Stimulated activated memory B cell treated with anti-CD40 and anti-IgM and Interleukin-4, amounts not matched to agents 10 μg/mL and 1 μg/mL and 100 μg/mL, for 72 hours (primary cell): Measurements from ENCODE around the gene RPLP1.

ENCODE experiments used
- ATAC-seq: fragments of 150-1000 bp; cut with Tn5 transposase; 2 replicates; pipeline ENCODE4 v1.10.0; 2021
- H3K27ac Mint-ChIP-seq: one replicate; pipeline ENCODE4 v1.8.0; 2022; ENCODE audit warnings: mild to moderate bottlenecking, mixed read lengths
- H3K27me3 Mint-ChIP-seq: one replicate; pipeline ENCODE4 v1.8.0; 2022; ENCODE audit warnings: mixed read lengths
- H3K36me3 Mint-ChIP-seq: one replicate; pipeline ENCODE4 v1.8.0; 2022; ENCODE audit warnings: mixed read lengths
- H3K4me1 Mint-ChIP-seq: one replicate; pipeline ENCODE4 v1.8.0; 2022; ENCODE audit warnings: mixed read lengths
- H3K4me3 Mint-ChIP-seq: one replicate; pipeline ENCODE4 v1.8.0; 2022; ENCODE audit warnings: mild to moderate bottlenecking, moderate library complexity, mixed read lengths
- H3K9me3 Mint-ChIP-seq: one replicate; pipeline ENCODE4 v1.8.0; 2022; ENCODE audit warnings: mixed read lengths

The RPLP1 gene

DNA sequence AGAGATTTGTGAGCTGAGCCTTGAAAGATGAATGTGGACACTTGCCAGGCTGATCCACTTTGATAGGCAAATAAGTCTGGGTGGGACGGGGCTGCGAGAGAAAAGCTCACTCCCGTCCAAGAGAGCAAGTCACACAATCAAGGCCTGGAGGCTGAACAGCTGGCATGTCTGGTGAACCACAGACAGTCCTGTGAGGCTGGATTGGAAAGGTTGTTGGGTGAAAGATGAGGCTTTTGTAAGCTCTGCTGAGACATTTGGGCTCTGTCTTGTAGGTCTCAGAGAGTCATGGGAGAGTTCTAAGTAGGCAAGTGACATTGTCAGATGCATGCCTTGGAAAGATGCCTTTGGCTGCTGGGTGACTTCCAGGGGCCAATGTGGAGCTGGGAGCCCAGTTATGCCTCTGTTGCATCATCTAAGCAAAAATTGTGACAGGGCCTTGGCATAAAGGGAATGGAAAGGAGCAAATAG is 38.5 kb downstream of the RPLP1 start:
- H3K9me3 Mint-ChIP-seq = peaks cover 3% of the 10 kb centered on the region
- peaks cover 9% of the 10 kb centered on the region for H3K27me3 Mint-ChIP-seq
- H3K36me3 Mint-ChIP-seq = peaks cover under 1% of the 10 kb centered on the region
- no peaks in the 10 kb centered on the region for H3K4me1 Mint-ChIP-seq
- no peak for ATAC-seq
- H3K27ac Mint-ChIP-seq = no peak overlapping the region
- H3K4me3 Mint-ChIP-seq = no peak overlapping the region

DNA sequence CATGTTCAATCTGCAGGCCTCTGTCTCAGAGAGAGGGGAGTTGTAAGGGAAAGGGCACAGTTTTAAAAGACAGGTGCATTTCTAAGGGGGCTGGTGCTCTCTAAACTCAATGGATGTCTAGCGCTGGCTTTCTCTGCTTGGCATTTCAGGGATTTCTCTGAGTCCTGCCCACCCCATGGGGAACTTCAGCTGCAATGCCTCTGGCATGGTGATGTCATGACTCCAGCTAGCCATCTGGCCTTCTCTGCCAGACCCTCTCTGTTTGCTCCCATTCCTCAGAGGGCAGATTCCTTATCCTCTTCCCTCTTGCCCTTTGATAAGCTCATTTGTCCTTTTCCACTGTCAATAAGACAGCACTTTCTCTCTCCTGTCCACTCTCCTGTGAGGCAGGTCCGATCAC is 40.8 kb downstream of the RPLP1 start:
- no peak for ATAC-seq
- Mint-ChIP-seq H3K27ac (no peak overlapping the region), H3K27me3 (peaks cover 9% of the 10 kb centered on the region), H3K4me1 (no peaks in the 10 kb centered on the region), H3K9me3 (peaks cover 3% of the 10 kb centered on the region), H3K4me3 (no peak overlapping the region), H3K36me3 (no peaks in the 10 kb centered on the region)

DNA sequence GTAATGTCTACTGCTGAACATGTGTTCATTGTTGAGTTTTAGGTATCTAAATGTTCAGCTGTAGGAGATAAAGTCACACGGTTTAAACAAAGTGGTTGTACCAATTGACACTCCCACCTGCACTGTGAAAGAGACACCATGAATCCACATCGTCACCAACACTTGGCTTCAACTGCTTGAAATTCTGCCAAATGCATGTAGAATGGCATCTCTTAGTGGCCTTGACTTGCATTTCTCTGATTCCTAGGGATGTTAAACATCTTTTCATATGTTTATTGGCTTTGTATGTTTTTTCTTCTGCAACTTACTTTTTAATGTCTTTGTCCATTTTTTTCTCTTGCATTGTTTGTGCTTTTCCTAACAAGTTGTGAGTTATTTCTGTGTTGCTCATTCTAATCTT is 43.4 kb downstream of the RPLP1 start:
- H3K36me3 Mint-ChIP-seq = no peaks in the 10 kb centered on the region
- H3K27me3 Mint-ChIP-seq = no peaks in the 10 kb centered on the region
- H3K4me3 Mint-ChIP-seq = no peak overlapping the region
- H3K4me1 Mint-ChIP-seq = no peaks in the 10 kb centered on the region
- no peak overlapping the region for H3K27ac Mint-ChIP-seq
- H3K9me3 Mint-ChIP-seq = peaks cover 3% of the 10 kb centered on the region
- no peak for ATAC-seq

DNA sequence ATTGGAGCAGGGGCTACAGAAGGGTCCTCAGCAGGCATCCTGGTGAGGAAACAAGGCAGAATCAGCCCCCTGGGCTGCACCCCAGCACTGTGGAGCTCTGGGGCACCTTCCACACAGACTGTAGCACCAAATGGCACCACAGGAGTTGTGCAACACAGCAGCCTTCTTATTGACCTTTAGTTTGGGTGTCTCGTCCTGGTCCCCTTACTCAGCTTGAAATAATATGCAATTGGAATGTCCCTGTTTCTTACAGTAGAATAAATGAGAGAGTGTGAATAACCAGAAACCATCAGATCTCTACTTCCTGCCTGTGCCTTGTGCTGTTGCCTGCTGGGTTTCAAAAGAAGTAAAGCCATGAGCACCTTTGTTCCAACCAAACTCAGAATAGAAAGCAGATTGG is 44.5 kb downstream of the RPLP1 start:
- ATAC-seq = no peak
- no peaks in the 10 kb centered on the region for H3K36me3 Mint-ChIP-seq
- H3K27ac Mint-ChIP-seq = no peak overlapping the region
- H3K9me3 Mint-ChIP-seq = no peaks in the 10 kb centered on the region
- H3K27me3 Mint-ChIP-seq = no peaks in the 10 kb centered on the region
- no peak overlapping the region for H3K4me3 Mint-ChIP-seq
- no peaks in the 10 kb centered on the region for H3K4me1 Mint-ChIP-seq

DNA sequence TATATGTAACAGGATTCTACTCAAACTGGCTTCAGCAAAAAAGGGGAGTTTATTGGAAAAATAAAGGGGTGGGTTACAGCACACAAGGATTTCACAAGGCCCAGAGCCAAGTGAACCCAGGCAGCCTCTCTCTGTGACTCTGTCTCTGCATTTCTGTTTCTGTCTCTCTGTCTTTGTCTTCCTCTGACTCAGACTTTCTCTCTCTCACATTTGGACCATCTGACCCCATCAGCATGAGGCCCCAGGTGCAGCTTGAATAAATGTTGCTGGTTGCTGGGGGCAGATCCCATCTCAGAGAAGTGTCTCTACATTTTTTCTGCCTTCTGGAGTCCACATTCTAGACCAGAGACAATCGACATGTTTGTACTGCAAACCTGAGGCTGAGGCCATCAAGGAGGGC is 45.0 kb downstream of the RPLP1 start:
- no peaks in the 10 kb centered on the region for H3K36me3 Mint-ChIP-seq
- peaks cover 4% of the 10 kb centered on the region for H3K27me3 Mint-ChIP-seq
- H3K9me3 Mint-ChIP-seq = no peaks in the 10 kb centered on the region
- ATAC-seq = no peak
- no peak overlapping the region for H3K27ac Mint-ChIP-seq
- H3K4me1 Mint-ChIP-seq = no peaks in the 10 kb centered on the region
- no peak overlapping the region for H3K4me3 Mint-ChIP-seq

DNA sequence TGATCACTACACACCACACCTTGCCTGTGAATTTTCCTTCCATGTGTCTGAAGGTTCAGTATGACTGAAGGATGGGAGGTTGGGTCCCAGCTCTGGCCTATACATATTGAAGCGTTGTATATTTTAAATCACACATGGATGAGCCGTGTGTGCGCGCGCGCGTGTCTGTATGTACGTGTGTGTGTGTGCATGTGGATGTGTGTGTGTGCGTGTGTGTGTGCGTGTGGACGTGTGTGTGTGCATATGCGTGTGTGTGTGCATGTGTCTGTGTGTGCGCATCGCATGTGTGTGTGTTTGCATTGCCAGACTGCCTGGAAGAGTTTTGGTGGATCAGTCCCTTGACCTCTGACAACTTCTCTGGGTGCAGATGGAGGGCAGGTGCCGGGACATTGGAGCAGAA is 45.7 kb downstream of the RPLP1 start:
- ATAC-seq = no peak
- Mint-ChIP-seq H3K27me3 (peaks cover 7% of the 10 kb centered on the region), H3K36me3 (no peaks in the 10 kb centered on the region), H3K9me3 (no peaks in the 10 kb centered on the region), H3K27ac (no peak overlapping the region), H3K4me1 (no peaks in the 10 kb centered on the region), H3K4me3 (no peak overlapping the region)

DNA sequence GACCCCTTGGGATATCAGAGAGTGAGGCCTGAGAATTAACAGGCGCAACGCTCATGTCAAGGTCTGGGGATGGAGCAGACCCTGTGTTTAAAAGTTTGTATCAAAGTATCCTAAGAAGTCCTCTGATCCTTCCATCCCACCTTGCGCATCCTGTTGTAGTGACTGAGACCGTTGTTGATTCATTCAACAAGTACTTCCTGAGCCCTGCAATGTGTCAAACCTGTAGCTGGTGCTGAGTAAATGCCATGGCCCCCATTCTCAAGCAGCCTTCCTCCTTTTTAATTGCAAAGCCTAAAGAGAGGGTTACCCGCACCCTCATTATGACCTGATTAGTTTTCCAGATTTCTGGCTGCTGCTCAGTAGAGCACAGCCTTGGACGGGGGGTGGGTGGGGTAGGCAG is 46.4 kb downstream of the RPLP1 start:
- H3K4me3 Mint-ChIP-seq = no peak overlapping the region
- H3K9me3 Mint-ChIP-seq = no peaks in the 10 kb centered on the region
- H3K36me3 Mint-ChIP-seq = no peaks in the 10 kb centered on the region
- no peaks in the 10 kb centered on the region for H3K4me1 Mint-ChIP-seq
- H3K27ac Mint-ChIP-seq = no peak overlapping the region
- peaks cover 7% of the 10 kb centered on the region for H3K27me3 Mint-ChIP-seq
- no peak for ATAC-seq

DNA sequence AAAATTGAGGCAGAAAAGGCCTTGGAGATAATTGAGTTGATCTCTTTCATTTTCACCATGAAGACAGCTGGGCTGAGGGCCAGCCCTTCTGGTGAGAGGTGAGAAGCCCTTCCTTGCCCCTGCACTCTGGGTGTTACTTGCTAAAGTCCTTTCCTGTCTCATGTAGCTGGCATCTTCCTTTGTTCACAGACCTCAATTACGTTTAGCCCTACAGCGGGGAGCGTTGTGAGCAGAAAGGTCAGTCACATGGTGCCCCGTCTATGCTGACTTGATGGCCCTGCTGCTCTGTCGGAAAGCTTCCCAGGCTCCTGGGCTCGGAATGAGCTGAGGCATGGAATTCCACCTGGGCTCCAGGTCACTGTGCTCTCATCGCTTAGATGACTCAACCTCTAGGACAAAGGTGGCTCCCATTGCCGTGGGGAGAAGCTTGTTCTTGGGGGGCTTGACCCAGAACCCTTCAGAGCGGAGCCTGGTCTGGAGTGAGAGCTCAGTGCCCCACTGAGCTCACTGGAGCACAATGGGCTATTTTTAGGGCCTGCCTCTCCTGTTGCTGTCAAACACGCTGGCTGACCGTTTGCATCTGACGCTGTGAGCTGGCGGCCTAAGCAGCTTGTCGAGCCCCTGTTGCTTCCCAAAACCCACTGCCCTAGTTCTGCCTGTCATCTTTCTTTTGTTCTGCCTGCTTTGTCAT is 47.0 kb downstream of the RPLP1 start:
- Mint-ChIP-seq H3K27me3 (peaks cover 7% of the 10 kb centered on the region), H3K36me3 (no peaks in the 10 kb centered on the region), H3K9me3 (no peaks in the 10 kb centered on the region), H3K27ac (no peak overlapping the region), H3K4me3 (no peak overlapping the region), H3K4me1 (no peaks in the 10 kb centered on the region)
- no peak for ATAC-seq

DNA sequence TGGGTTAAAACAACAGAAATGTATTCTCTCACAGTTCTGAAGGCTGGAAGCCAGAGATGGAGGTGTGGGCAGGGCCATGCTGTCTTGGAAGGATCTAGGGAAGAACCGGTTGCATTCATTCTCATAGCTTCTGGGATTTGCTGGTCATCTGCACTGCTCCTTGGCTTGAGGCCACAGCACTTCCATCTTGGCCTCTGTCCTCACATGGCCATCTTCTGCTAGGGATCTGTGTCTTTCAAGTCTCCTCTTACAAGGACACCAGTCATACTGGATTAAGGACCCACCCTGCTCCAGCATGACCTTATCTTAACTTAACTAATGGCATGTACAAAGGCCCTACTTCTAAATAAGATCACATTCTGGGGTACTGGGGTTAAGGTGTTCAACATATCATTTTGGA is 47.7 kb downstream of the RPLP1 start:
- Mint-ChIP-seq H3K27me3 (peaks cover 7% of the 10 kb centered on the region), H3K4me3 (no peak overlapping the region), H3K4me1 (no peaks in the 10 kb centered on the region), H3K9me3 (no peaks in the 10 kb centered on the region), H3K36me3 (no peaks in the 10 kb centered on the region), H3K27ac (no peak overlapping the region)
- no peak for ATAC-seq

DNA sequence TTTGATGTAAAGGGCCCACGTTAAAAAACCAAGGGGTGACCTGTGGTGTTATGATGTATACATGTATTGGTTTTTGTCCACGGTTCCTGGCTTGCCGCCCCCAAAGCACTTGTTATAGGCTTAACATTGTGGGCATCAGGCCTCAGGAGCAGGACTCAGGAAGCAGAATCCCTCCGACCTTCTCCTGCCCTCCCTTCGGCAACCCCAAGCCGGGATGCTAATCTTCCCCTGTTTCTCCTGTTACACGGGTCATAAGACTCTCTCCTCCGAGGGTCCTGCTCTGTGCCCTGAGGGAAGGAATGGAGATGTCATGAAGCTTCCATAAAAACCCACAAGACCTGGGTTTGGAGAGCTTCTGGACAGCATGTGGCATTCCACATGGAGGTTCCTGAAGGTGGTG is 48.8 kb downstream of the RPLP1 start:
- Mint-ChIP-seq H3K4me1 (no peaks in the 10 kb centered on the region), H3K9me3 (no peaks in the 10 kb centered on the region), H3K36me3 (no peaks in the 10 kb centered on the region), H3K27ac (no peak overlapping the region), H3K4me3 (no peak overlapping the region), H3K27me3 (peaks cover 7% of the 10 kb centered on the region)
- no peak for ATAC-seq

DNA sequence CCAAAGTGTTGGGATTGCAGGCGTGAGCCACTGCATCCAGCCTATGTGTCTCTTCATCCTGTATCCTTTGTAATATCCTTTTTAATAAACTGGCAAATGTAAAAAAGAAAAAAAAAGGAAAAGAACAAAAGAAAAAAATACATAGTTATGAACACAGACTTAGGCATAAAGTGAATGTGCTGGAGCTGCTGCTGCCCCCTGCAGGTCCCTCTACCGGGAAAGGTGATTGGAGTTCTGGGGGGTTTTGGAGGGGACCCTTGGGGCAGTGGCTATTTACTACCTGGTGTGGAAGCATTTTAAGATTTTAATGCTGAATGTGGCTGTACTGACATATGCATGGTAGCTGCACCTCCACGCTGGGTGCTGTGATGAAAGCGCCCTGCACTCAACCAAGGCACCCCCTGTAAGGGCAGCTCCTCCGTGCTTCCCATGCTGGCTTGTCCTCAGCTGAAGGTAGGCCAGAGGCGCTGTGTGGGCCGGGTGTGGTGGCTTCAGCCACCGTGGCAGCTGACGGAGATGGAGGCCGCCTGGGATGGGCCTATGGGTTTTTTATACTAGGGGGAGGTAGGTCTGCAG is 49.9 kb downstream of the RPLP1 start:
- Mint-ChIP-seq H3K4me1 (no peaks in the 10 kb centered on the region), H3K4me3 (no peak overlapping the region)

DNA sequence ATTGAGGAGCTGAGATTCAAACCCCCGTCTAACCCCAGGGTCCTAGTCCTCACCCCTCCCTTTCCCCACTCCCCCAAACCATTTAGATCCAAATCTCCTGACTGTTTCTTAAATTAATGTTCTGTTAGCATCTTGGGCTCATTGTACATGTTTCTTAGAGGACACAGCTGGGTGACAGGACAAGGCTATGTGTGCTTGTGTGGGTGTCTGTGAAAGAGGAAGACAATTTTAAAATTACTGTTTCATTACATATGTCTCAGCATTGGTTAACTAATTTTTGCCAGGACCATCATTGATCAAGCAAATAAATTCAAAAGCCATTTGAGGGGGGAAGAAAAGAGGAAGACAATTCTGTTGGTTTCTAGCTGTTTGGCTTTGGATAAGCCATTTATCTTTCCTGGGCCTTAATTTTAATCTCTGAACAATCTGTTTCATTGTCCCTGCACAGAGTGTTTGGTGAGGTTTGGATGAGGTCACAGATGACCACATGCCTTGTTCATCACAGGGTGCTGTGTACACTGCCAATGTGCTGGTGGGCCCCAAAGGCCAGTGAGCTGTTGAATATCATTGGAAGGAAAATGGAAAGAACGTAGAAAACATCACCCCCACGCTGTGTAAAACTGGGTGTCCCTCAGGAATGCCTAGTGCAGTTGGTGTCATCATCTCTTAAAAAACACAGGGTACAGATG is 51.9 kb downstream of the RPLP1 start:
- Mint-ChIP-seq H3K27ac (no peak overlapping the region), H3K4me1 (no peaks in the 10 kb centered on the region), H3K9me3 (no peaks in the 10 kb centered on the region), H3K36me3 (peaks cover 2% of the 10 kb centered on the region), H3K27me3 (peaks cover 16% of the 10 kb centered on the region), H3K4me3 (no peak overlapping the region)
- ATAC-seq = no peak

More for the DNA sequence above, 49.9 kb downstream of the RPLP1 start:
- no peaks in the 10 kb centered on the region for H3K9me3 Mint-ChIP-seq
- no peak for ATAC-seq
- H3K27me3 Mint-ChIP-seq = peaks cover 7% of the 10 kb centered on the region
- no peaks in the 10 kb centered on the region for H3K36me3 Mint-ChIP-seq
- H3K27ac Mint-ChIP-seq = no peak overlapping the region
